OCI-M2 (cell line): ENCODE data around the gene NRXN3.
"Not testable (repeated sequence)": the region's sequence is repeated elsewhere in the genome, so short reads cannot be mapped to it uniquely, and the experiment has no call there.

Experiments
- DNase-seq: peaks from one replicate; lab custom pipeline; 2025; ENCODE audit not compliant: unreplicated experiment; lab: John Stamatoyannopoulos, UW

The NRXN3 gene

DNA sequence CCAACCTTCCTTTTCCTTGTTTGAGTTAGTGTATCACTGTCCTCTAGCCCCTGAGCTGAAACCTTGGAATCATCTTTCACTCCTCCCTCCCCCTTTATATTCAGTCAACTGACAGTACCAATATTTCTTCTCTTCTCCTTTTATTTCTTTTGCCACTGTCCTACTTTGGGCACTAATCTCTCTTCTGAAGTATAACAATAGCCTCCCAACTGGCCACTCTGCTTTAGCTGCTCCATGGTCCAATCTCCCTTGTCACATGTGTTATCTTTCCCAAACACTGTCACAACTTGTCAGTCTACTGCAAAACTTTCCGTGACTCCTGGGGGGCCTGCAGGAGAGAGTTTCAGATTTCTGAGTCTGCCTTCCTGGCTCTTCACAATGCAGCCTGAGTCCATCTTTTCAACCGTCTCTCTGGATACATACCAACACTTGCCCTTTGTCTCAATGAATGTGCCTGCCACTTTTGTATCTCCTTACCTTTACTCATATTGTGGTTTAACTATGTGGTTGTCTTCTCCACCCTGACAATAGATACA lies 1570.0 kb downstream of the NRXN3 start:
- DNase-seq: no peak

DNA sequence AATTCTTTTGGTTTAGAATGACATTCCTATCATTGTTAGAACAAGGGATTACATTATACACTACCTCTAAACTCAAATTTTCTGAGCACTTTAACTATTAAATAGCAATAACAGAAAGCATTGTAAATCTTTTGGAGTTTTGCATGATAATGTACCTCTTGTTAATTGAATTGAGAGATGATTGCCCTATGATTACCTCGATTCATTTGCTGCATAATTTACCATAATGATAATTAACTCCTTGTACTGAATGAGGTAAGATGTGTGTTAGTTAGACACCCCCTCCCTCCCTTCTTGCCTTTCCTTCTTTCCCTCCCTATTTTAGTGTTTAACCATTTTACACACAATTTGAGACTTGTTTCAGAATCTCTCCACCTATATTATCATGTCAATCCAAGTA lies 1572.0 kb downstream of the NRXN3 start:
- DNase-seq: no peak

DNA sequence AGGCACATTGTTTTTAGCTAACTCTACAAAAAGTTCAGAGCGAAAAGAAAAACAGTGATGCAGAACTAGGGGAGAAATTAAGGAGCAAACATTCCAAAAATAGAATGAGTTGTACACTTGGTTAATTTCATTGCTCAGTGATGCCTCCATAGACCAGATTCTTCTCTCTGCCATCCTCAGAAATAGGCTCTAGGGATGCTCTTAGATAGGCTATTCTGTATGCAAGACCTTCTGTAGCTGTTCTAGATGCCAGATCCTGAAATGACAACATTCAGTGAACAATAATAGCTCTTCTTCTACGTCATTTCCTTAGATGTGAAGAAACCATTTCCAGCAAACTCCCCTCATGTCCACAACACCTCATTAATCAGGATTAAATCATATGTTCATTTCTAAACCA lies 1574.9 kb downstream of the NRXN3 start:
- no peak for DNase-seq

DNA sequence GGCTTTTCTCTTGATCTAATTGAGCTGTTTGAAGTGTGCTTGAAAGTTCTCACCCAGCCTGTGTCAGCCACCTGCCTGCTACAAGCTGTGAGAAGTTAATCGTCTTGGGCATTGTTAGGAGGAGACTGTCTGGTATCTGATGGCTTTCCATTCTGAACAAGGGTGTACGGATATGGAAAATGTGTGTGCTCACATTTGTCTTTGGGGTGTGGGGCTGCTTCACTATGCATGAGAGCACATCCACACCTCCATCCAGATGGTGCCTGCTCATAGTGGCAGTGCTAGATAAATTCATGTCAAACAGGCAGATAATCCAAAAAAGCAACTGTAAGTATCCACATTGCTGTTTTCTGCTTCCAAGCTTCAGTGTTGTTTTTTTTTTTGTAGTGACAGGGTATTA lies 1578.9 kb downstream of the NRXN3 start:
- DNase-seq: no peak

DNA sequence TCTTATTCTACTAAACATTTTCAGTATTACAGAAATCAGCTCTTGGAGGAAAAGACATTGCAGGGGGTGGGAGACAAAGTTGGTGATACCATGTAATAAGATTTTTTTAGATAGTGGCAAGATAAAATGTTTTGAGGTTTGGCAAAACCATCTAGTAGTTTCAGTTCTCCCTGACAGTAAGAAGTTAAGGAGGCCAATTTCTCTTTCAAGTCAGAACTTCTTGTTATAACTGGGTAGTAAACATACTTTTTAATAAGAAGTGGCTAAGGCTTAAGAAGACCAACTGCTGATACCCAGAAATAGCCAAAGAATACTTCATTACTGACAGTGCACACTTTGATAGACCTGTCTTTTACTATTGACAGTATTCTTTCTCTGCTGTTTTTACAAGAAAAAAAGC lies 1588.8 kb downstream of the NRXN3 start:
- no peak for DNase-seq

DNA sequence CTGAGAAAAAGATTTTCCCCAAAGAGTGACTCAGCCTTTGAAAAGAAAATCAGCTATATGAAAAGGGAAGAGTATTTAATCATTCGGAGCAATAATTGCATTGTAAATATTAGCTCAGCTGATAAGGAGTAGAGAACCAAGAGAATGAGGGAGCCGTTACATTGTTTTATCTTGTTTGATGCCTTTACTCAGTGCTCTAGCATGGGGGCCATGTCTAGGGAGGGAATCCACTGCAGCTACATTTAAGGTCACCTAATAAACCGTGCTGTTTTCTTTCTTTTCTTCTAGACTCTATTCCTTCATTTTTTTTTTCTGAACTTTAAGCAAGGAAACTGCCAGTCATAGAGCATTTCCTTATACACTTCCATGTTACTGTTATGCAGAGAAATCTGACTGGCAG lies 1594.2 kb downstream of the NRXN3 start:
- no peak for DNase-seq

DNA sequence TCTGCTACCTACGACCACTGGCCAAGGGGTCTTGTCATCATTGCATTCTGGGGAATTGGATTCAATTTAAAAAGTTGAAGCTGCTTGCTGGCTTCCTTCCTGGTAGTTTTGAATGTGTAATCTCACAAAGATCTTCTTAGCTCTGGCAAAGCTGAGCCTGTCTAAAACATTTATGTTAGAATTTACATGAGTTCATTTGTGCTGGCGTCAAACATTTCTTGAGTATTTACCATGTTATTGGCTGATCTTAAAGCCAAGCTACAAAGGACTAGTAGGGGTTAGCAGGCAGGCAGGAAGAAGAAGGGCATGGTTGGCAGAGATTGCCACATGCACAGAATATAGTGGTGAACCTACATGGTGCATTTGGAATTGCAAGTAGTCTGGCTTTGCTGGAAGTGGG lies 1596.3 kb downstream of the NRXN3 start:
- no peak for DNase-seq

DNA sequence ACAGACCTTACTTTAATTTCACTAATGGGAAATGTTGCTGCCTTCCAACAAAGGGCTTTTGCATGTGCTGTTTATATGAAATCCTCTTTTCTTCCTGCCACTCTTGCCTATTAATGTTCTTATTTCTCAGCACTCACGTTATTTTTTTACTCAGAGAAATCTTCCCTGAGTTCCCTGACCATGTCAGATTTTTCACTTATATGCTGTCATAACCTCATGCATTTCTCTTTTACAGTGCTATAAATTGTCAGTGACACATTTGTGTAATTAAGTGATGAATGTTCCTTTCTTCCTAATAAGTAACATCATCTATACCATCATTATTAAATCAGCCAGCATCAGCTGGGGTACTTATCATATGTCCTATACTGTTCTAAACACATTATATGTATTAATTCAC lies 1597.1 kb downstream of the NRXN3 start:
- no peak for DNase-seq

DNA sequence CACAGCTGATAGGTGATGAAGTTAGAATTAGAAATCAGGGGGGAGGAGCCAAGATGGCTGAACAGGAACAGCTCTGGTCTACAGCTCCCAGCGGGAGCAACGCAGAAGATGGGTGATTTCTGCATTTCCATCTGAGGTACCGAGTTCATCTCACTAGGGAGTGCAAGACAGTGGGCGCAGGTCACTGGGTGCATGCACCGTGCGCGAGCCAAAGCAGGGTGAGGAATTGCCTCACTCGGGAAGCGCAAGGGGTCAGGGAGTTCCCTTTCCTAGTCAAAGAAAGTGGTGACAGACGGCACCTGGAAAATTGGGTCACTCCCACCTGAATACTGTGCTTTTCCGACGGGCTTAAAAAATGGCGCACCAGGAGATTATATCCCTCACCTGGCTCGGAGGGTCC lies 1597.5 kb downstream of the NRXN3 start:
- DNase-seq: not testable (repeated sequence)

DNA sequence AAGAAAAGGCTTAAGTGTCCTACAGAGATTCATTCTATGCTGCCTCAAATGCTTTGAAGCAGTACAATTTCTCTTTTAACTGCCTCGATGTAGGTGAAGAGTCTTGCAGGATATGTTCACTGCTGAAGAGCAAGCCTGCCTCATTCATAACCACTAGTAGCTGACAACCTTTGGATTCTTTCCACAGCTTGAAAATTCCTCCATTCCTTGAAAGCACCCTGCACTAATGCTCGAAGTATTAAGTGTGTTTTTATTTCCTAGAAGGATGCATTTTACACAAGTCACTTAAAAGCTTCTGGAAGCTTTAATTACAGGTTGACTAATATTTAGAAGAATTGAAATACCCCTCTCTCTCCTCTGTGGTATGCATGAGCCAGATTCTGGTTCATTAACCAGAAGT lies 1611.7 kb downstream of the NRXN3 start:
- DNase-seq: no peak

DNA sequence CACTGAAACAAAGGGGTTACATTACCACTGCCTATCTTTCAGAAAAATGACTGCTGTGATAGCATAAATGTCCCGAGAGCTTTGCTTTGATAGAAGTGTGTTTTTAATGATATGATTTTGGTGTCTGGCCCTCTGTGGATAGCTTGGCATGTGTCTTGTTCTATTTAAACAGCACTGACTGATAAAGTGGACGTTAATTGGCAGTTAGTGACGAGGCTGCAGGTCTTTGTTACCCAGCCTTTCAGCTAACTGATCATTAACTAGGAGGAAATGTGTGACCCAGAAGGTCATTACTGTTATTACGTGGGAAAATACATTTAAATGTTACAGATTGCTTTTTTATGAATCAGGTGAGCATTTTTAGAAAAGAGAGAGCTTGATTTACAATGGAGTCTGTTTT lies 1612.9 kb downstream of the NRXN3 start:
- DNase-seq: no peak

DNA sequence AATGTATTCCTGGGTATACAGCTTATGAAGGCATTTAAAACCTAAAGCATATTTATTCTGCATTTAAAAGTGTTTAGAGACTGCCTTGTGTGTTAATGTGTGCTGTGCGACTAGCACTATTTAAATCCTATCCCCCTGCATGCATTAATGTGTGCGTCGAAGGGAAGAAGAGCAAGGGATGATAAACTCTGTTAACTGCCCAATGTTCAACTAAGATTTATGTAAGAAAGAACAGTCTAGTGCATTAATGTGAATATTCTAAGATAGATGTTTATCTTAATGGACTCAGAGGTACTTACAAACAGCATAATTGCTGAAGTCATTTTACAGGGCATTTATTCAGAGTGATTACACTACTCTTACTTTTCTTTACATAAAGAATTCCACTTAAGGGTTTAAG lies 1616.3 kb downstream of the NRXN3 start:
- no peak for DNase-seq

DNA sequence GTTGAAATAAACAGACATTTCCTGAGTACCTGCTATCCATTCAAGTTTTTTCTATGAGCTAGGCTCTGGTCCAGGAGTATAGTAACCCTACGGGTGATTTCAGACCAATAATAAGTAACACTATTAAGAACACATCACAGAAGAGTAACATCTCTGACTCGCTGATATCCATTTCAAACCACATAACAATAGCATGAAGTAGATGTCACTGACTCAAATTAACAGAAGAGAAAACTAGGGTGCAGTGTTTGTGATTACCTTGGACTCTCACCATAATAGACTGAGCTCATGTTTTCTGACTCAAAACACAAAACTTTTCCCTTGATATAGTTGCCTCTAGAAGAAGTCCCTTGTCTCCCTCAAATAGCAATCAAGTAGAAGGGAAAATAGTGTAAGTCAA lies 1618.2 kb downstream of the NRXN3 start:
- no peak for DNase-seq

DNA sequence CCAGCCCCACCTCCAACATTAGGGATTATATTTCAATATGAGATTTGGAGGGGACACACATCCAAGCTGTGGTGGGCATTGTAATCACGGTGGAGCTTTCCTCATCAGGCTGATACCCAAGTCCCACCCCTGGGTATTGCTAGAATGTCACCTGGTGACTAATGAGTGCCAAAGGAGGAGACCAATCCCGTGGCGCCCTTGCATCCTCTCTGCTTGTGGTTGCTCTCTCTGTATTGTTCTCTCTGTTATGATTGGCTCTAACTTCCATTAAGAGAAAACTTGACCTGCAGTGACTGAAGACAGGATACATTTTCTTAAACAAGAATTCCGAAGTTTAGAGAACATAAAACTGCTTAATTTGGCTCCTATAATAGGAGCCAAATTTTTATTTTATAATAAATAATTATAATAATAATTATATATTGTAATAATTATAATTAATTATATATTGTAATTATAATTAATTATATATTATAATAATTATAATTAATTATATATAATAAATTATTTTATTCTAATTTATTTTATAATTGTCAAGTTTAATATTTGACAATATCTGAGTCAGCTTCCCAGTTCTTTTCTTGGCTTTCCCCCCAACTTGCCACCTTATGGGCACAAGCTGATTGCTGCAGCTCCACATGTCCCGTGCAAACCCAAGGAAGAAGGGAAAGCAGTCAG lies 1621.0 kb downstream of the NRXN3 start:
- no peak for DNase-seq

DNA sequence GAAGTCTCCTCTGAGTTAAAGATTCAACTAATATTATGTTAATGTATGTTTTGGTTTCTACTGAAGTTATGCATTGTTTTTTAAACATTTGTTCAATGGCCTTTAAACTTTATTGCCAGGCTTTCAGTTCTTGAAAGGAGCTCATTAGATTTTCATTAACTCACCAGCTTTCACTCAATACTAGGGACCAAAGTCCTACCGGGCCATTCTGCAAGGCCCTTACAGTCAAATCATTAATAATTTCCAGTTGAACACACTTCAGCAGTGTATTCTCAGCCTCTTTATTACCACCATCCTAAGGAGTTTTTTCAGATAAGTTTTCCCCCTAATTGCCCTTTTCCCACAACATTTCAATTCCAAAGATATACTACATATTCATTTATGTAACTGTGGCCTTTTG lies 1631.9 kb downstream of the NRXN3 start:
- no peak for DNase-seq

DNA sequence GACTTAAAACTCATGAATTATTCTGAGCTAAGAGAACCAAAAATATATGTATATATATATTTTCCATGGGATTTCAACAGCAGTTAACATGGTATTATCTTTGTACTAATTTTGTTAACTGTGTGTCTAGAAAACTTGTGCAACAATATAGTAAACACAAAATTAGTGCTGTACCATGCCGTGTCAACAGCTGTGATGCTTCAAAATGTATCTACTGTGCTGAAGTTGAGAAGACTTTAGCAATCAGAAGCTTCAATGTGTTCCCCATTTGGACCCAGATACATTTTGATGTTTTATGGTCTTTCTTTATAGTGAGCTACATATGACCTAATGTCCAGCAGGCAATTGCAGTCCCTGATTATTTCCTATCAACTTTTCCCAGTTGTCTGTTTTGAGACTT lies 1635.5 kb downstream of the NRXN3 start:
- DNase-seq: no peak

DNA sequence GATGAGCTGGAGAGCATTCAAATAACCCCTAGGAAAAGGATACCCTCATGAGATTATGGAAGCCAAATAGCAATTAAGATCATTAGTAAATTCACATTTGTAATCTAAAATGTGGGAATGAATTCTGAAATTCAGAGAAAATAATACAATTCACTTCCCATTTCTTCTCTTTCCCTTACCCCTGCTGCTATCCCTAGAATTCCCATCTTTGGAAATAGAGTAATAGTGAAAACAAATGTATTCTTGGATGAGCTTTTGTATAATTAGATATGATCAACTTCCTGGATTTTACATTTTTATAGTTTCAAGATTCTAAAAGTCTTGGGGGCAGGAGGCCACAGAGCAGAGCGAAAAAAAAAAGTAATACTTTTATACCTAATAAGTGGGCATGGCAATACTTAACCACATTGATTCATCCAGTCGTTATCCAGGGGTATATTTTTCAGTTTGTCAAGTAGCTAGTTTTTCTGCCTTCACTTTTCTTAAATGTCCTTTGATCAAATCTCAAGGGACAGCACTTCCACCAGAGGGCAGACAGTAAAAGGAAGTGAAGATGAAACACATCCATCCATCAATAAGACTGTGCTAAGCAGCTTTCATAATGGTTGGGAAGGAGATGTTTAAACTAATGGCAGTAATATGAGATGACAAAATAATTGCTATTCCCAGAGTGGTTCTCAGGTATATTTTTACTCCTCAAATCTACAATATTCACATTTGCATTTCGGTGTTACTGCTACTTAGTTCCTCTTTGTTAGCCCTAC lies 1639.9 kb downstream of the NRXN3 start:
- DNase-seq: no peak

DNA sequence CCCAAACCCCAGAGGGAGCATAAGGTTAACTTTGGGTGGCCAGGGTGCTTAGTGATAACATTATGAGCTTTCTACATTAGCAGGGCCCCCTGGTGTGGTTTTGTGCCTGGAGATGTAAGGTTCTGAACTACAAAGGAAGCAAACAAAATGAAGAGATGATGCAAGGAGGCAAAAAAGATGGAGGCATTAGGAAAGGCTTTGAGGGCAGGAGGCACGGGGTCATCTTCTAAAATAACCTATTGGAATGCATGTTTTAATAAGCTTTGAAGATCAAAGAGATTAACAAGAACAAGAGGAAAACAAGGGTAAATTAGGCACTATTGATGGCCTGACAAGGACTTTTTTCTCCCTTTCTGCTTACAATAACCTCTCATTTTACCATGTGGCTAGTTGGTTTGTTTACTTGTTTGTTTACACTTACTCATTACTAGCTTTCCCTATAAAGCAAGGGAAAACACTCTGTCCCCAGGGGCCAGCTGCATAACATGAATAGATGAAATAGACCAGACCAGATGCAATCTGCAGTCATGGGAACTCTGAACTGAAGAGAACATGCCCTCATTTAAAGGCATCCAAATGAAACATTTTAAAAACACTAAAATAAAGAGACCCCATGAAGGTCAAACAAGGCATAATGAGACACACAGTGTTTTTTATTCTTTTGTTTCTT lies 1650.8 kb downstream of the NRXN3 start:
- DNase-seq: no peak

DNA sequence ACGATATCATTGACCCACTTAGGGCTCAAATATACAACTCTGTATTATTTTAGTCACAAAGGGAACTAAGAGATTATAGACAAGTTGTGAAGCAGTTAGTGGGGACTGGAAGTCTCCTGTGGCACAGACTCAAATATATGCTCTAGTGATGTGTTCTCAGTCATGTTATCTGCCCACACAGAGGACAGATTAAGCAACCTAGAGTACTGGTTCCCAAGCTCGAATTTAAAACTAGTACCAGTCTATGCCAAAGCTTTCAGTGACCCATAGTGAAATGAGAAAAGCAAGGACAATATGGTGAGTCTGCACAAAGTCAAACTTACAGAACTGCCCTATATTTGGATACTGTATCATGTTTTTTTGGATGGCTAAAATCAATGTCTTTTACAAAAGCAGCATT lies 1651.9 kb downstream of the NRXN3 start:
- no peak for DNase-seq

DNA sequence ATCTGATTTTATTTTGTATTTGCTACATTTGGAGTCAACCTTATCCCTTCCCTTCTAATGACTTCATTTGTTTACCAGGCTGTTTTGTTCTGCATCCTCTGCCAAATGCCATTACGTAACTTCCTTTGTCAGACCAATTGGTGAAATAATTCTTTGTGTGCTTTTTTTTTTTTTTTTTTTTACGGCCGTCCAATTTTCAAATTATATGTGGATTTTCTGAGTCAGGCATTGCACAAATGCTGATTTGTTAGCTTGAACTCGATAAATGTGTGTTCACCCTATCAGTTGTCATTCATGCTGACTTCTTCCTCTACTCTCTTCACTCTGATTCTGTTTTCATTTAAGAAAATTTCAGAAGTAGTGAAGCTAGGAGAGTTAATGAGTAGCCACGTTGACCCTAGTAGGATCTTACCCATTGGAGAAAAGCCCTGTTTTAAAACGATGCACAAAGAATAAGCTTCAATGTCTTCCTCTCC lies 1654.9 kb downstream of the NRXN3 start:
- DNase-seq: no peak

DNA sequence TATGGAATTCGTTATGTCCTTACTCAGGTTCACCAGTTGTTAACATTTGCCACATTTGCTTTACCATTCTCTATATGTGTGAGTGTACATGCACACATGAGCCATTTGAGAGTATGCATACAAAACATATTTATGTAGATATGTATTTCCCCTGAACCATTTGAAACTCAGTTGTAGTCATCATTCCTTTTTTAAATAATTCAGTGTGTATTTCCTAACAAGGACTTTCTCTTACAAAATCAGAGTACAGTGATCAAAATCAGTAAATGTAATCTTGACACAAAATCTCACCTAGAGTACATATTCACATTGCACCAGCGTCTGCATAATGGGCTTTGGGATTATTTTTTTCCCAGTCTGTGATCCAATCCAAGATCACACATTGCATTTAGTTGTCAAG lies 1656.2 kb downstream of the NRXN3 start:
- no peak for DNase-seq
